B cell (primary cell): ENCODE measurements around the gene GCNA. TPM values are rescaled to one million over a fixed set of nuclear protein-coding genes. Genes with fewer than 3 reads are reported as not detected.
A peak's percentile ranks its signal among the peaks of the same experiment; 100 is the strongest.

Source experiments
- ATAC-seq: fragments of 200-7000 bp; cut with Tn5 transposase; one replicate; pipeline ENCODE4 v1.10.0; 2021; ENCODE audit warnings: low read depth, mild to moderate bottlenecking, moderate number of reproducible peaks, moderate library complexity
- CTCF ChIA-PET: fragments of 350-600 bp; sonication (Branson Sonifier 250); formaldehyde crosslinking; loops from one replicate; lab custom pipeline; 2021; ENCODE audit warnings: antibody characterized with exemption, inconsistent platforms; lab: Charles Lee
- POLR2A ChIA-PET: fragments of 350-600 bp; sonication (Branson Sonifier 250); formaldehyde crosslinking; loops from one replicate; lab custom pipeline; 2021; ENCODE audit warnings: antibody characterized with exemption; lab: Charles Lee
- DNase-seq: peaks from one replicate; pipeline ENCODE4 v3.0.0; 2013
- H2AFZ ChIP-seq: 2 replicates; pipeline ENCODE4 v1.6.1; 2012; ENCODE audit warnings: mild to moderate bottlenecking, low read depth, low read length; ENCODE audit not compliant: insufficient read depth, poor library complexity, severe bottlenecking
- H3K27ac ChIP-seq, 2 donors: 1 replicate in 1 of 2; 2 replicates in 1 of 2; pipeline ENCODE4 v1.5.1; 2012 to 2013; ENCODE audit warnings: low read length in 2 of 2, mild to moderate bottlenecking in 2 of 2, moderate library complexity in 1 of 2
- H3K27me3 ChIP-seq, 4 experiments: fragments of 200-600 bp in 1 of 4; sonication (generic) in 1 of 4; replicated peaks in 1 of 4; 1 replicate in 2 of 4; 2 replicates in 2 of 4; pipeline versions ENCODE4 v1.6.1 to v1.7.0; 2013 to 2016; ENCODE audit warnings: low read length in 3 of 4, mild to moderate bottlenecking in 2 of 4, mixed read lengths in 1 of 4, moderate library complexity in 1 of 4; ENCODE audit not compliant: insufficient read depth in 4 of 4, control insufficient read depth in 3 of 4; ENCODE audit errors: control extremely low read depth in 1 of 4
- H3K36me3 ChIP-seq, 2 experiments: replicated peaks in 1 of 2; 1 replicate in 1 of 2; 2 replicates in 1 of 2; pipeline versions ENCODE4 v1.6.1 to v1.7.1; 2013; ENCODE audit warnings: low read length in 1 of 2; ENCODE audit not compliant: insufficient read depth in 2 of 2, control insufficient read depth in 1 of 2; ENCODE audit errors: control extremely low read depth in 1 of 2, extremely low read depth in 1 of 2
- H3K4me1 ChIP-seq, 2 donors: fragments of 200-600 bp in 1 of 2; sonication (generic) in 1 of 2; 1 replicate in 1 of 2; 2 replicates in 1 of 2; pipeline versions ENCODE4 v1.5.1 to v1.6.1; 2013 to 2017; ENCODE audit warnings: low read length in 2 of 2; ENCODE audit not compliant: control insufficient read depth in 2 of 2, insufficient read depth in 2 of 2
- H3K4me2 ChIP-seq: replicated peaks from 2 replicates; pipeline ENCODE3; 2012; ENCODE audit warnings: mild to moderate bottlenecking, low read depth, low read length; ENCODE audit not compliant: poor library complexity, severe bottlenecking
- H3K4me3 ChIP-seq, 5 experiments: fragments of 200-600 bp in 1 of 5; sonication (generic) in 1 of 5; 1 replicate in 3 of 5; 2 replicates in 2 of 5; pipeline versions ENCODE4 v1.5.1 to v1.7.0; 2011 to 2016; ENCODE audit warnings: low read length in 4 of 5, mild to moderate bottlenecking in 4 of 5, low read depth in 2 of 5, control low read depth in 1 of 5, moderate library complexity in 1 of 5; ENCODE audit not compliant: insufficient read depth in 1 of 5; ENCODE audit errors: control extremely low read depth in 1 of 5, extremely low read depth in 1 of 5
- H3K79me2 ChIP-seq: fragments of 200-600 bp; sonication (generic); one replicate; pipeline ENCODE4 v1.6.0; 2016; ENCODE audit warnings: low read length; ENCODE audit not compliant: control insufficient read depth, insufficient read depth
- H3K9ac ChIP-seq: fragments of 200-600 bp; sonication (generic); 2 replicates; pipeline ENCODE4 v1.6.1; 2017; ENCODE audit warnings: mild to moderate bottlenecking, low read length, moderate library complexity
- H3K9me3 ChIP-seq, 3 donors: one replicate each; pipeline versions ENCODE4 v1.6.1 to v1.7.1; 2013; ENCODE audit warnings: low read length in 2 of 3; ENCODE audit not compliant: control insufficient read depth in 2 of 3, insufficient read depth in 1 of 3; ENCODE audit errors: control extremely low read depth in 1 of 3
- H4K20me1 ChIP-seq: 2 replicates; pipeline ENCODE4 v1.6.0; 2012; ENCODE audit warnings: mild to moderate bottlenecking, low read length; ENCODE audit not compliant: insufficient read depth, control insufficient read depth, poor library complexity, severe bottlenecking
- H3K27ac Mint-ChIP-seq: one replicate; pipeline ENCODE4 v1.8.0; 2021; ENCODE audit warnings: mixed read lengths
- H3K27me3 Mint-ChIP-seq: one replicate; pipeline ENCODE4 v1.8.0; 2021; ENCODE audit warnings: mixed read lengths
- H3K4me1 Mint-ChIP-seq: one replicate; pipeline ENCODE4 v1.8.0; 2021; ENCODE audit warnings: mixed read lengths
- H3K4me3 Mint-ChIP-seq: one replicate; pipeline ENCODE4 v1.8.0; 2021; ENCODE audit warnings: mixed read lengths
- H3K9me3 Mint-ChIP-seq: one replicate; pipeline ENCODE4 v1.8.0; 2022; ENCODE audit warnings: mixed read lengths; ENCODE audit not compliant: insufficient read depth
- EZH2 ChIP-seq: IDR thresholded peaks from 2 replicates; pipeline ENCODE4 v1.6.1; 2012; ENCODE audit warnings: borderline replicate concordance, low read depth, mild to moderate bottlenecking, moderate library complexity, low read length; ENCODE audit not compliant: insufficient read depth, poor library complexity, severe bottlenecking
- WGBS: methylation state at CpG from one replicate; pipeline ENCODE4 v1.1.5; 2013; ENCODE audit warnings: missing lambda C conversion rate; ENCODE audit not compliant: insufficient coverage; 5-methylcytosine and 5-hydroxymethylcytosine counted together
- intact Hi-C: fragments of 100-400 bp; cut with micrococcal nuclease; formaldehyde crosslinking; loops from one replicate; pipeline ENCODE4 v1.10.0; 2022
- polyA plus RNA-seq: library from polyadenylated mRNA; depleted of rRNA; stranded (reverse); fragments of >200 nt; gene quantifications from 2 replicates; pipeline ENCODE4 v1.2.3, GENCODE V29; 2012
- total RNA-seq, 2 donors: library from RNA; stranded (reverse); fragments of 120-200 nt in 1 of 2; gene quantifications; 1 replicate in 1 of 2; 2 replicates in 1 of 2; pipeline versions ENCODE4 v1.2.3 to v1.2.4, GENCODE V29; 2013 to 2022
- TF ChIP-seq, protein P1 (sequence below): fragments of 200-600 bp; IDR thresholded peaks from one replicate; pipeline ENCODE4 v1.8.0; 2022; ENCODE audit warnings: antibody characterized with exemption, mild to moderate bottlenecking

GCNA gene
- total and polyA plus RNA-seq, 2 donors (not counting 1 experiment from before 2014, with no cell fraction given), result 4.7 to 6.2 TPM

GRCh38 chrX:71629467-71629866 is 51.2 kb downstream of the GCNA start:
- Mint-ChIP-seq H3K4me3 (peak overlapping the region; percentile 69), H3K27ac (peak overlapping the region; percentile 59), H3K4me1 (peaks cover 28% of the 10 kb centered on the region), H3K9me3 (no peaks in the 10 kb centered on the region), H3K27me3 (no peaks in the 10 kb centered on the region)
- Histone ChIP-seq H3K9me3 (no peaks in the 10 kb centered on the region), H3K79me2 (no peaks in the 10 kb centered on the region), H3K27ac (peak overlapping the region; percentile 5 to 25), H3K4me2 (peak overlapping the region; percentile 61), H3K36me3 (no peaks in the 10 kb centered on the region), H3K4me3 (peak overlapping the region in 1 of 5 experiments; percentile 30), H3K9ac (peak overlapping the region; percentile 35), H3K4me1 (peaks cover 16 to 37% of the 10 kb centered on the region in 2 donors), H4K20me1 (no peaks in the 10 kb centered on the region), H2AFZ (no peak overlapping the region), H3K27me3 (no peaks in the 10 kb centered on the region)
- WGBS, result 20% methylated on average over 1 of the region's 2 CpGs
- intact Hi-C loops, result no loop called here
- ATAC-seq (peak; percentile 67), DNase-seq (peak; percentile 33)
- TF ChIP-seq, protein P1, sequence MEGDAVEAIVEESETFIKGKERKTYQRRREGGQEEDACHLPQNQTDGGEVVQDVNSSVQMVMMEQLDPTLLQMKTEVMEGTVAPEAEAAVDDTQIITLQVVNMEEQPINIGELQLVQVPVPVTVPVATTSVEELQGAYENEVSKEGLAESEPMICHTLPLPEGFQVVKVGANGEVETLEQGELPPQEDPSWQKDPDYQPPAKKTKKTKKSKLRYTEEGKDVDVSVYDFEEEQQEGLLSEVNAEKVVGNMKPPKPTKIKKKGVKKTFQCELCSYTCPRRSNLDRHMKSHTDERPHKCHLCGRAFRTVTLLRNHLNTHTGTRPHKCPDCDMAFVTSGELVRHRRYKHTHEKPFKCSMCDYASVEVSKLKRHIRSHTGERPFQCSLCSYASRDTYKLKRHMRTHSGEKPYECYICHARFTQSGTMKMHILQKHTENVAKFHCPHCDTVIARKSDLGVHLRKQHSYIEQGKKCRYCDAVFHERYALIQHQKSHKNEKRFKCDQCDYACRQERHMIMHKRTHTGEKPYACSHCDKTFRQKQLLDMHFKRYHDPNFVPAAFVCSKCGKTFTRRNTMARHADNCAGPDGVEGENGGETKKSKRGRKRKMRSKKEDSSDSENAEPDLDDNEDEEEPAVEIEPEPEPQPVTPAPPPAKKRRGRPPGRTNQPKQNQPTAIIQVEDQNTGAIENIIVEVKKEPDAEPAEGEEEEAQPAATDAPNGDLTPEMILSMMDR, result no peak
- TF ChIP-seq EZH2, result no peak
- CTCF ChIA-PET, result interaction anchor here (0.5 kb wide), 1 partner anchor 69 kb away, joined by 3 read pairs; no protein-coding TSS in a partner anchor
- POLR2A ChIA-PET, result no interaction called here

DNA sequence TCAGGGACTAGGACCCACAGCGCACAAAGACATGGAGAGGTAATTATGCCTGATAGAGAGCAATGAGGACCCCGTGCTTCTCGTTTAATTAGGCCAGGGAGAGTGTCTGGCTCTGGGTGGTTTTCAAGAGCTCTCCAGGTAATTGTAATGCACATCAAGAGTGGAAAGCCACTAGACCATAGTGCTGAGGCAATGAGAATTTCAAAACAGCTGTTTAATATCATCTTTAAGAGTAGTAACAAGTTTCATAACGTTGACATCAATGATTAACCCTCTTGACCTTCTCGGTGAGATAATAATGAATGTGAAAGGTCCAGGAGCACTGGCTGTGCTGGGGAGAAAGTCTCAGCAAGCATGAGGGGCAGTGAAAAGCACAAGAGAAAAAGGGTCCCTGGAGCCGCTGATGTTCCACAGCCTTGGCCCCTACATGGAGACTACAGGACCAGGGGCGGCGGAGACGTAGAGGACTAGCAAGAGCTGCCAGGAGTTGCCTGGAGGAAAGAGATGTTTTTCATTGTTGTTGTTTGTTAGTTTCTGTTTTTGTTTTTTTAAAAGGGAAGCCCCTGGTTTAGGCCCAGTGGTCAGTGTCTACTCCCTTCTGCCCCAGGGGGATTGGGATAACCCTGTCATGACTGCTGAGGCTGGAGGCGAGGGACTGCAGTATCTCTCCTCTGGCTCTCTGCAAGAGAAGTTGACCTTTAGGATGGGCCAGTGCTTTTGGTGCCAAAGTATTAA is 54.9 kb downstream of the GCNA start:
- Histone ChIP-seq H3K4me1 (peaks cover 34 to 42% of the 10 kb centered on the region in 2 donors), H3K36me3 (no peaks in the 10 kb centered on the region), H3K27me3 (no peaks in the 10 kb centered on the region), H2AFZ (no peak overlapping the region), H3K9me3 (no peaks in the 10 kb centered on the region), H3K4me3 (no peak overlapping the region), H4K20me1 (no peaks in the 10 kb centered on the region), H3K79me2 (no peaks in the 10 kb centered on the region), H3K9ac (no peak overlapping the region), H3K4me2 (no peak overlapping the region), H3K27ac (no peak overlapping the region)
- DNase-seq (no peak), ATAC-seq (no peak)
- Mint-ChIP-seq H3K4me1 (peaks cover 32% of the 10 kb centered on the region), H3K27me3 (no peaks in the 10 kb centered on the region), H3K9me3 (no peaks in the 10 kb centered on the region), H3K4me3 (no peak overlapping the region), H3K27ac (no peak overlapping the region)
- 100% methylated on average over 3 of the region's 10 CpGs for WGBS
- ChIA-PET POLR2A (interaction anchor here (0.7 kb wide), 1 partner anchor 15 kb away, joined by 3 read pairs; the partner anchor contains the start of gene CXCR3), CTCF (no interaction called here)
- intact Hi-C loops, result no loop called here
- TF ChIP-seq, protein P1, result no peak
- no peak for TF ChIP-seq EZH2
